IMR-90 (cell line): ENCODE measurements around the gene BMP4.

Experiments
- BHLHE40 ChIP-seq: fragments of 150-350 bp; IDR thresholded peaks from 2 replicates; pipeline ENCODE4 v1.6.1; 2016; ENCODE audit warnings: mild to moderate bottlenecking, low read depth, low read length
- CTCF ChIP-seq: conservative IDR thresholded peaks from 2 replicates; pipeline ENCODE4 v1.5.1; 2012; ENCODE audit warnings: mild to moderate bottlenecking, low read depth, low read length, improper control_type of control experiment
- RAD21 ChIP-seq: IDR thresholded peaks from 2 replicates; pipeline ENCODE4 v1.6.1; 2012; ENCODE audit warnings: low read length, improper control_type of control experiment

GRCh38 chr14:53964249-53964648 is 7.6 kb upstream of the BMP4 start:
- TF ChIP-seq RAD21 = no peak
- TF ChIP-seq CTCF = no peak
- no peak for TF ChIP-seq BHLHE40
